Fibroblast of lung (primary cell): ENCODE results near the gene KIAA1958.
A peak's percentile ranks its signal among the peaks of the same experiment; 100 is the strongest.

Source experiments
- CTCF ChIP-seq, 2 donors: IDR thresholded peaks in 1 of 2; conservative IDR thresholded peaks in 1 of 2; 1 replicate in 1 of 2; 2 replicates in 1 of 2; pipeline ENCODE4 v1.5.1; 2011 to 2012; ENCODE audit warnings: low read length in 2 of 2, control low read depth in 1 of 2, inconsistent platforms in 1 of 2, low read depth in 1 of 2, mild to moderate bottlenecking in 1 of 2
- EZH2 ChIP-seq: IDR thresholded peaks from 2 replicates; pipeline ENCODE4 v1.5.1; 2012; ENCODE audit warnings: low read length, control low read depth, mild to moderate bottlenecking; ENCODE audit errors: missing control alignments

- TF ChIP-seq CTCF (conservative IDR thresholded peaks at IDR 0.05 in 1 of 2, IDR thresholded peaks at IDR 0.05 in 1 of 2; ENCODE audit: low read depth in 1 of 2, low read length in 2 of 2): peak; percentile 73 to 81
- no peak for TF ChIP-seq EZH2
Observed at GRCh38 chr9:112711050-112711689, 224.5 kb downstream of the KIAA1958 start.
